Calu3 (cell line): ENCODE measurements around the gene RABEP2. TPM values are rescaled to one million over a fixed set of nuclear protein-coding genes. Genes with fewer than 3 reads are reported as not detected.

ENCODE experiments used
- BruUV-seq: library from RNA; stranded (reverse); fragments of 400-500 nt; replicated peaks from 2 replicates; lab custom pipeline; 2021; lab: Mats Ljungman, UMichigan
- CTCF ChIA-PET: fragments of 300-600 bp; sonication (Branson Sonifier 250); formaldehyde crosslinking; loops from one replicate; lab custom pipeline; 2022; ENCODE audit warnings: antibody characterized with exemption; lab: Charles Lee
- DNase-seq: peaks from one replicate; pipeline ENCODE4 v3.0.0; 2022
- H3K27ac Mint-ChIP-seq: one replicate; pipeline ENCODE4 v1.8.0; 2022; ENCODE audit warnings: mixed read lengths; ENCODE audit not compliant: unreplicated experiment
- H3K27me3 Mint-ChIP-seq: one replicate; pipeline ENCODE4 v1.8.0; 2022; ENCODE audit warnings: mixed read lengths; ENCODE audit not compliant: unreplicated experiment
- H3K36me3 Mint-ChIP-seq: one replicate; pipeline ENCODE4 v1.8.0; 2022; ENCODE audit warnings: mild to moderate bottlenecking, moderate library complexity, mixed read lengths; ENCODE audit not compliant: insufficient read depth, unreplicated experiment
- H3K4me1 Mint-ChIP-seq: one replicate; pipeline ENCODE4 v1.8.0; 2022; ENCODE audit warnings: mild to moderate bottlenecking, low read depth, mixed read lengths; ENCODE audit not compliant: unreplicated experiment
- H3K4me3 Mint-ChIP-seq: one replicate; pipeline ENCODE4 v1.8.0; 2022; ENCODE audit warnings: mild to moderate bottlenecking, low read depth, moderate library complexity, mixed read lengths; ENCODE audit not compliant: unreplicated experiment
- H3K9me3 Mint-ChIP-seq: one replicate; pipeline ENCODE4 v1.8.0; 2022; ENCODE audit warnings: low read depth, mixed read lengths; ENCODE audit not compliant: unreplicated experiment
- intact Hi-C: fragments of 100-400 bp; cut with micrococcal nuclease; formaldehyde crosslinking; loops from one replicate; pipeline ENCODE4 v1.10.0; 2022; ENCODE audit not compliant: unreplicated experiment
- total RNA-seq: library from RNA; stranded (reverse); gene quantifications from 2 replicates; pipeline ENCODE4 v1.2.3, GENCODE V29; 2022
- TF ChIP-seq, protein P1 (sequence below): fragments of 200-600 bp; IDR thresholded peaks from one replicate; pipeline ENCODE4 v1.8.0; 2022; ENCODE audit warnings: antibody characterized with exemption; ENCODE audit not compliant: unreplicated experiment

RABEP2 gene
- total RNA-seq, 1 experiment from 2014 or later: 34.3 TPM

DNA sequence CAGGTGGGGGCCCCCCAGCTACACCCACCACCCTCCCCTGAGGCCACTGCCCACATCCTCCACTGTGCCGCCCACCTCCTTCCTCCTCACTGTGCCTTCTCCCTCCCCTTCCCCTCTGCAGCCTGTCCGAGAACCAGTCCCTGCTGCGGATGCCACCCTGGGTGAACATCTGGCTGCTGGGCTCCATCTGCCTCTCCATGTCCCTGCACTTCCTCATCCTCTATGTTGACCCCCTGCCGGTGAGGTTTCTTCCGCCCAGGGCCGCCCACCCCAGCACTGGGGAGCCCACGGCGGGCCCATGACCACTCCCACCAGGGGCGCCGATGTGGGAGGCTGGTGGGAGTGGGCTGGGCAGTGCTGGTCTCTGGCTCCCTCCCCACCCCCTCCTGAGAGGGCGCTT lies 22.1 kb downstream of the RABEP2 start:
- no peak for DNase-seq
- no peaks in the 10 kb centered on the region for H3K9me3 Mint-ChIP-seq
- no peaks in the 10 kb centered on the region for H3K4me1 Mint-ChIP-seq
- CTCF ChIA-PET: no interaction called here
- intact Hi-C loops: no loop called here
- TF ChIP-seq, protein P1, sequence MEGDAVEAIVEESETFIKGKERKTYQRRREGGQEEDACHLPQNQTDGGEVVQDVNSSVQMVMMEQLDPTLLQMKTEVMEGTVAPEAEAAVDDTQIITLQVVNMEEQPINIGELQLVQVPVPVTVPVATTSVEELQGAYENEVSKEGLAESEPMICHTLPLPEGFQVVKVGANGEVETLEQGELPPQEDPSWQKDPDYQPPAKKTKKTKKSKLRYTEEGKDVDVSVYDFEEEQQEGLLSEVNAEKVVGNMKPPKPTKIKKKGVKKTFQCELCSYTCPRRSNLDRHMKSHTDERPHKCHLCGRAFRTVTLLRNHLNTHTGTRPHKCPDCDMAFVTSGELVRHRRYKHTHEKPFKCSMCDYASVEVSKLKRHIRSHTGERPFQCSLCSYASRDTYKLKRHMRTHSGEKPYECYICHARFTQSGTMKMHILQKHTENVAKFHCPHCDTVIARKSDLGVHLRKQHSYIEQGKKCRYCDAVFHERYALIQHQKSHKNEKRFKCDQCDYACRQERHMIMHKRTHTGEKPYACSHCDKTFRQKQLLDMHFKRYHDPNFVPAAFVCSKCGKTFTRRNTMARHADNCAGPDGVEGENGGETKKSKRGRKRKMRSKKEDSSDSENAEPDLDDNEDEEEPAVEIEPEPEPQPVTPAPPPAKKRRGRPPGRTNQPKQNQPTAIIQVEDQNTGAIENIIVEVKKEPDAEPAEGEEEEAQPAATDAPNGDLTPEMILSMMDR: no peak
- no peaks in the 10 kb centered on the region for H3K27me3 Mint-ChIP-seq
- no peak overlapping the region for H3K27ac Mint-ChIP-seq
- H3K4me3 Mint-ChIP-seq: no peak overlapping the region
- no TSS peak for BruUV-seq
- H3K36me3 Mint-ChIP-seq: peaks cover 26% of the 10 kb centered on the region

DNA sequence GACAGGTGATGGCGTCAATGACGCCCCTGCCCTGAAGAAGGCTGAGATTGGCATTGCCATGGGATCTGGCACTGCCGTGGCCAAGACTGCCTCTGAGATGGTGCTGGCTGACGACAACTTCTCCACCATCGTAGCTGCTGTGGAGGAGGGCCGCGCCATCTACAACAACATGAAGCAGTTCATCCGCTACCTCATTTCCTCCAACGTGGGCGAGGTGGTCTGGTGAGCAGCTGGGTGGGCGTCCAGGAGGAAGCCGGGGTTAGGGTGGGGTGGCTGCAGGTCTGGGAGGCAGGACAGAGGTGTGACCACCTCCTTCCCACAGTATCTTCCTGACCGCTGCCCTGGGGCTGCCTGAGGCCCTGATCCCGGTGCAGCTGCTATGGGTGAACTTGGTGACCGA lies 23.2 kb downstream of the RABEP2 start:
- H3K27me3 Mint-ChIP-seq: no peaks in the 10 kb centered on the region
- H3K27ac Mint-ChIP-seq: no peak overlapping the region
- H3K36me3 Mint-ChIP-seq: peaks cover 29% of the 10 kb centered on the region
- BruUV-seq: no TSS peak
- DNase-seq: no peak
- no peaks in the 10 kb centered on the region for H3K4me1 Mint-ChIP-seq
- H3K4me3 Mint-ChIP-seq: no peak overlapping the region
- intact Hi-C loops: no loop called here
- no peaks in the 10 kb centered on the region for H3K9me3 Mint-ChIP-seq
- TF ChIP-seq, protein P1: no peak
- CTCF ChIA-PET: no interaction called here

DNA sequence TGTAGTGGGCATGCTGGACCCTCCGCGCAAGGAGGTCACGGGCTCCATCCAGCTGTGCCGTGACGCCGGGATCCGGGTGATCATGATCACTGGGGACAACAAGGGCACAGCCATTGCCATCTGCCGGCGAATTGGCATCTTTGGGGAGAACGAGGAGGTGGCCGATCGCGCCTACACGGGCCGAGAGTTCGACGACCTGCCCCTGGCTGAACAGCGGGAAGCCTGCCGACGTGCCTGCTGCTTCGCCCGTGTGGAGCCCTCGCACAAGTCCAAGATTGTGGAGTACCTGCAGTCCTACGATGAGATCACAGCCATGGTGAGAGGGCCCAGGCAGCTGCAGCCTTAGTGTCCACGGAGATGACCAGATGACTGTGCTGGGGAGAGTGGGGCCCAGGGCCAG lies 24.4 kb downstream of the RABEP2 start:
- TF ChIP-seq, protein P1: no peak
- Mint-ChIP-seq H3K27ac (no peak overlapping the region), H3K27me3 (no peaks in the 10 kb centered on the region), H3K36me3 (peaks cover 27% of the 10 kb centered on the region), H3K9me3 (no peaks in the 10 kb centered on the region), H3K4me1 (no peaks in the 10 kb centered on the region), H3K4me3 (no peak overlapping the region)
- no peak for DNase-seq
- CTCF ChIA-PET: interaction anchor here (0.5 to 1.2 kb wide), 3 partner anchors 9 to 863 kb away, joined by 3 to 5 read pairs (median 4); no protein-coding TSS in a partner anchor
- intact Hi-C loops: no loop called here
- no TSS peak for BruUV-seq

DNA sequence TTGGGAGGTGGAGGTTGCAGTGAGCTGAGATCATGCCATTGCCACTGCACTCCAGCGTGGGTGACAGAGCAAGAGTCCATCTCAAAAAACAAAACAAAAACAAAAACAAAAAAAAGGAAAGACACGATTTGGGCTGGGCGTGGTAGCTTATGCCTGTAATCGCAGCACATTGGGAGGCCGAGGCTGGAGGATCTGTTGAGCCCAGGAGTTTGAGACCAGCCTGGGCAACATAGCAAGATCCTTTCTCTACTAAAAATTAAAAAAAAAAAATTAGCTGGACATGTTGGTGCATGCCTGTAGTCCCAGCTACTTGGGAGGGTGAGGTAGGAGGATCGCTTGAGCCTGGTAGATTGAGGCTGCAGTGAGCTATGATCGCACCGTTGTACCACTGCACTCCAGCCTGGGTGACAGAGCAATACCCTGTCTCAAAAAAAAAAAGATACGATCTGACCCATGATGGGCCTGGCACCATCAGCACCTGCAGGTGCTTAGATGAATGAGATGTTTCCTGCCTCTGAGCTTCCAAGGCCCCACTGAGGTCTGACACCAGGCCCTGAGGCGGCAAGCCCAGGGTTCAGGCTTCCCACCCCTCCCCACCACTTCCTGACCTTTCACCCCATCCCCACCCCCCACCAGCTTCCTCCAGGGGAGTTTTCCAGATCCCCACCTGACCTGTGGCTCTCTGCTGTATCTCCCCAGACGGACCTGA lies 25.0 kb downstream of the RABEP2 start:
- Mint-ChIP-seq H3K4me3 (no peak overlapping the region), H3K27me3 (no peaks in the 10 kb centered on the region), H3K36me3 (peaks cover 24% of the 10 kb centered on the region), H3K27ac (no peak overlapping the region), H3K4me1 (no peaks in the 10 kb centered on the region), H3K9me3 (no peaks in the 10 kb centered on the region)
- no TSS peak for BruUV-seq
- CTCF ChIA-PET: interaction anchor here (0.5 to 1.2 kb wide), 2 partner anchors 9 to 20 kb away, joined by 3 to 5 read pairs; no protein-coding TSS in a partner anchor
- TF ChIP-seq, protein P1: no peak
- intact Hi-C loops: no loop called here
- no peak for DNase-seq
